A673 (cell line): ENCODE data around the gene ZC3H11A. TPM values are rescaled to one million over a fixed set of nuclear protein-coding genes. Genes with fewer than 3 reads are reported as not detected.
A peak's percentile ranks its signal among the peaks of the same experiment; 100 is the strongest.

Experiments
- BruUV-seq: library from RNA; stranded (reverse); fragments of 400-500 nt; replicated peaks from 2 replicates; lab custom pipeline; 2021; lab: Mats Ljungman, UMichigan
- CTCF ChIA-PET: fragments of 300-600 bp; sonication (Branson Sonifier 250); formaldehyde crosslinking; loops from one replicate; lab custom pipeline; 2022; ENCODE audit warnings: antibody characterized with exemption; lab: Charles Lee
- POLR2A ChIA-PET: fragments of 300-600 bp; sonication (Branson Sonifier 250); formaldehyde crosslinking; loops from one replicate; lab custom pipeline; 2022; ENCODE audit warnings: antibody characterized with exemption; ENCODE audit not compliant: low non-redundant PET; lab: Charles Lee
- DNase-seq: peaks from one replicate; pipeline ENCODE4 v3.0.0-alpha.2; 2015; ENCODE audit warnings: low spot score
- H3K27ac ChIP-seq: fragments of 200-600 bp; sonication (generic); 2 replicates; pipeline ENCODE4 v1.5.1; 2016; ENCODE audit warnings: mixed run types, low read depth, mild to moderate bottlenecking, mixed read lengths, antibody characterized with exemption, low read length; ENCODE audit not compliant: poor library complexity, severe bottlenecking
- H3K27me3 ChIP-seq: fragments of 200-600 bp; sonication (generic); replicated peaks from 2 replicates; pipeline ENCODE4 v1.6.1; 2017; ENCODE audit warnings: mixed run types, low read depth, mild to moderate bottlenecking, mixed read lengths, antibody characterized with exemption, low read length; ENCODE audit not compliant: insufficient read depth, poor library complexity
- H3K36me3 ChIP-seq: fragments of 200-600 bp; sonication (generic); 2 replicates; pipeline ENCODE4 v1.6.1; 2016; ENCODE audit warnings: mixed run types, mild to moderate bottlenecking, mixed read lengths, antibody characterized with exemption, low read length; ENCODE audit not compliant: insufficient read depth, poor library complexity, severe bottlenecking
- H3K4me1 ChIP-seq: fragments of 200-600 bp; sonication (generic); 2 replicates; pipeline ENCODE4 v1.6.1; 2017; ENCODE audit warnings: mixed run types, mild to moderate bottlenecking, mixed read lengths, antibody characterized with exemption, low read length; ENCODE audit not compliant: insufficient read depth, poor library complexity, severe bottlenecking
- H3K4me3 ChIP-seq: fragments of 200-600 bp; sonication (generic); 2 replicates; pipeline ENCODE4 v1.5.1; 2016; ENCODE audit warnings: low read depth, mixed run types, mild to moderate bottlenecking, mixed read lengths, low read length; ENCODE audit not compliant: poor library complexity, severe bottlenecking
- H3K9me3 ChIP-seq: fragments of 200-600 bp; sonication (generic); 2 replicates; pipeline ENCODE4 v1.6.1; 2016; ENCODE audit warnings: mixed run types, low read depth, mild to moderate bottlenecking, mixed read lengths, antibody characterized with exemption, low read length; ENCODE audit not compliant: poor library complexity, severe bottlenecking
- CTCF ChIP-seq: fragments of 300-800, 200-600 bp; sonication (generic); conservative IDR thresholded peaks from 2 replicates; pipeline ENCODE4 v1.5.1; 2017; ENCODE audit warnings: low read depth, mild to moderate bottlenecking, antibody characterized with exemption, low read length, moderate library complexity, mixed read lengths
- EZH2 ChIP-seq: fragments of 200-600 bp; sonication (generic); IDR thresholded peaks from 2 replicates; pipeline ENCODE4 v1.6.1; 2017; ENCODE audit warnings: borderline replicate concordance, low read depth, mild to moderate bottlenecking, mixed read lengths, antibody characterized with exemption, low read length; ENCODE audit not compliant: poor library complexity, severe bottlenecking
- intact Hi-C: fragments of 100-400 bp; cut with micrococcal nuclease; formaldehyde crosslinking; loops from one replicate; pipeline ENCODE4 v1.10.0; 2022; ENCODE audit not compliant: unreplicated experiment
- total RNA-seq: library from RNA; stranded (reverse); gene quantifications from 2 replicates; pipeline ENCODE4 v1.2.3, GENCODE V29; 2021

ZC3H11A gene
- total RNA-seq, 1 experiment from 2014 or later, result 95.3 TPM

DNA sequence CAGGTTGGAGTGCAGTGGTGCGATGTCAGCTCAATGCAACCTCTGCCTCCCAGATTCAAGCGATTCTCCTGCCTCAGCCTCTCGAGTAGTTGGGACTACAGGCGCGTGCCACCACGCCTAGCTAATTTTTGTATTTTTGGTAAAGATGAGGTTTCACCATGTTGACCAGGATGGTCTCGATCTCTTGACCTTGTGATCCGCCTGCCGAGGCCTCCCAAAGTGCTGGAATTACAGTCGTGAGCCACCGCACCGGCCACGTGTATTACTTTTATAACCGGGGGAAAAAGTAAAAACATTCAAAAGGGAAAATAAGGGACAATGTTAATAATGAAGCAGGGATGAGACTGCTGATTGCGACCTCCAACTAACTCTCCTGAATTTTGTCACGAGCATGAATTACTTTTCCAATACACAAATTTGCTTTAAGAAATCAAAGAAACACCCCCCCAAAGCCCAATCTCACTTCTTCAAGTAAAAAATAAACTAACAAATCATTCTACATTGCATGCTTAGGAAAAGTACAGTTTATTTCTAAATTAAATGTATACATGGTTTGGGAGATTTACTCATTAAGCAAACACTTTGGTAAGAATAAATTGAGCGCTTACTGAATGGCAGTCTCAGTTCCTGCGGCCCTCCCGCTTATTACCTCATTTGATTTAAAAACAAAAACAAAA, 521 bp upstream of the ZC3H11A start:
- no peak for TF ChIP-seq EZH2
- no peak for TF ChIP-seq CTCF
- CTCF ChIA-PET, result no interaction called here
- Histone ChIP-seq H3K4me3 (peak overlapping the region; percentile 69), H3K36me3 (peaks cover 32% of the 10 kb centered on the region), H3K27ac (peak overlapping the region; percentile 94), H3K4me1 (peaks cover 28% of the 10 kb centered on the region), H3K27me3 (no peaks in the 10 kb centered on the region), H3K9me3 (no peaks in the 10 kb centered on the region)
- POLR2A ChIA-PET, result interaction anchor here (0.7 kb wide), 1 partner anchor 172 kb away, joined by 13 read pairs; no protein-coding TSS in a partner anchor
- no peak for DNase-seq
- BruUV-seq, result TSS peak; percentile 94
- intact Hi-C loops, result no loop called here

DNA sequence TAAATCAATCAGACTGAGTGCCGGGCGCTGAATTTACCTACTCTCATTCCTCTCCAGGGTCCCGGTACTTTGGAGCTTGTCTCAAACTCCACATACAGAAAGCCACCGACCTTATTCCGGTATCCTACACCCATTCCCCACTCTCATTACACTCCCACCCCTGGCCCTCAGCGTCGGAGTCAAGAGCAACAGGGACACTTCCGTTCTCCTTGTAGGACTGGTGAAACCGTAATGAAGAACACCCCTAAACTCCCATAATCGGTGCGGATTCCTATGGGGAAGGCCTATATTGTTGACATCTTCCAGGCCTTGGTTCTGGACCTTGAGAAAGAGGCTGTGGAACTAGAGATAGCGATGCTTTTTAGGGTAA, 798 bp downstream of the ZC3H11A start:
- Histone ChIP-seq H3K4me1 (peaks cover 41% of the 10 kb centered on the region), H3K27me3 (no peaks in the 10 kb centered on the region), H3K4me3 (peak overlapping the region; percentile 69), H3K27ac (peak overlapping the region; percentile 94), H3K9me3 (no peaks in the 10 kb centered on the region), H3K36me3 (peaks cover 32% of the 10 kb centered on the region)
- ChIA-PET CTCF (no interaction called here), POLR2A (no interaction called here)
- DNase-seq, result peak; percentile 68
- BruUV-seq, result no TSS peak
- intact Hi-C loops, result no loop called here
- no peak for TF ChIP-seq EZH2

DNA sequence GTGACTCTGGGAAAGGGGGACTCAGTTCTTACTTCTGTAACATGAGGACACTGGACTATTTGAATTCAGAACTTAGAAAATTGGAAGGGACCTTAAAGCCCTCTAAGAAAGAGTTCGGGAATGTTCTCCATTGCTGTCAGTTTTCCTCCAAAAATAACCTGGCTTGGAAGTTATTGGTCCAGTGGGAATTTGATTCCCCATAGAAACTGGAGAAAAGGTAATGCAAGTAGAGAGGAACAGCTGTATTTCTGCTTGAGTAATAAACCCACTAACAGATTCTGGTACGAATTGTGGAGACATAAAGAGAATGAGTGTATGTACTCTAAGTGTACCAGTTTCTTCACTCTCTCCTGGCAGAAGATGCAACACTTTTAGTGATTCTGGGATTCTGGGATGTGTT, 1.8 kb downstream of the ZC3H11A start:
- no peak for DNase-seq
- Histone ChIP-seq H3K36me3 (peaks cover 32% of the 10 kb centered on the region), H3K27me3 (no peaks in the 10 kb centered on the region), H3K4me3 (peak overlapping the region; percentile 69), H3K27ac (peak overlapping the region; percentile 94), H3K4me1 (peaks cover 50% of the 10 kb centered on the region), H3K9me3 (no peaks in the 10 kb centered on the region)
- ChIA-PET CTCF (no interaction called here), POLR2A (no interaction called here)
- intact Hi-C loops, result no loop called here
- TF ChIP-seq CTCF (no peak), EZH2 (no peak)
- BruUV-seq, result no TSS peak
